ENCODE data around the gene ANKRA2.

DNA sequence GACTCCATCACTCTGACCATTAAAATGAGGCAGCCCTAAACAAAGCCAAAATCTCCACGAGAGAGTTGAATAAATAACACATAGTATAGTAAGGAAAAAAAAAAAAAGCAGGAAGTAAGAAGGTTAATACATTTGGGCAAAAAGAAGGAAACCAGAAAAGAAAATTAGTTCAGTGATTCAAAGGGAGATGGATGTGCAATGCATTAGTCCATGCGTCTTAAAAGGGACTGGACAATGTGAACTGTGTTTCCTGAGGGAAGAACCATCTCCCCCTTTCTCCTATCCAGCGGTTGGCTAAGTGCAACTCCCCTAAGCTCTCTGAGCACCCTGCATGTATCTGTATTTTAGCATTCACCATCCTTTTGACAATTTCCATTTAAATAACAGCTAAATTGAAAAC is 1.4 kb downstream of the ANKRA2 start:
- TF ChIP-seq, protein P1, sequence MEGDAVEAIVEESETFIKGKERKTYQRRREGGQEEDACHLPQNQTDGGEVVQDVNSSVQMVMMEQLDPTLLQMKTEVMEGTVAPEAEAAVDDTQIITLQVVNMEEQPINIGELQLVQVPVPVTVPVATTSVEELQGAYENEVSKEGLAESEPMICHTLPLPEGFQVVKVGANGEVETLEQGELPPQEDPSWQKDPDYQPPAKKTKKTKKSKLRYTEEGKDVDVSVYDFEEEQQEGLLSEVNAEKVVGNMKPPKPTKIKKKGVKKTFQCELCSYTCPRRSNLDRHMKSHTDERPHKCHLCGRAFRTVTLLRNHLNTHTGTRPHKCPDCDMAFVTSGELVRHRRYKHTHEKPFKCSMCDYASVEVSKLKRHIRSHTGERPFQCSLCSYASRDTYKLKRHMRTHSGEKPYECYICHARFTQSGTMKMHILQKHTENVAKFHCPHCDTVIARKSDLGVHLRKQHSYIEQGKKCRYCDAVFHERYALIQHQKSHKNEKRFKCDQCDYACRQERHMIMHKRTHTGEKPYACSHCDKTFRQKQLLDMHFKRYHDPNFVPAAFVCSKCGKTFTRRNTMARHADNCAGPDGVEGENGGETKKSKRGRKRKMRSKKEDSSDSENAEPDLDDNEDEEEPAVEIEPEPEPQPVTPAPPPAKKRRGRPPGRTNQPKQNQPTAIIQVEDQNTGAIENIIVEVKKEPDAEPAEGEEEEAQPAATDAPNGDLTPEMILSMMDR (IDR thresholded peaks at IDR 0.05; ENCODE audit: borderline replicate concordance, extremely low read depth, low read length, poor library complexity, severe bottlenecking), result no peak
- no peak for TF ChIP-seq EZH2 (IDR thresholded peaks at IDR 0.05; ENCODE audit: borderline replicate concordance, low read depth, low read length, severe bottlenecking)

All from DND-41 (cell line).